ENCODE results near the gene ZNF124. TPM values are rescaled to one million over a fixed set of nuclear protein-coding genes. Genes with fewer than 3 reads are reported as not detected.
"Not testable (repeated sequence)": the region's sequence is repeated elsewhere in the genome, so short reads cannot be mapped to it uniquely, and the experiment has no call there.

Gene ZNF124
- 100 to 1,000 TPM in 3 of 4 donors, 10 to 100 TPM in 1; 64.8 to 184 (median 143) TPM for total RNA-seq

- H3K27me3 ChIP-seq; DNase-seq; H3K36me3 ChIP-seq; H3K27ac ChIP-seq; H3K9me3 ChIP-seq; H3K4me1 ChIP-seq; intact Hi-C loops (cut with DNase I; ENCODE audit: low total_unique reads); H3K4me3 ChIP-seq: not testable (repeated sequence)
Measured at GRCh38 chr1:247171875-247172563, at the start of gene ZNF124. ZNF124 (minus strand) TSS chr1:247172020; CDS start chr1:247171877, 143 bp downstream.

DNA sequence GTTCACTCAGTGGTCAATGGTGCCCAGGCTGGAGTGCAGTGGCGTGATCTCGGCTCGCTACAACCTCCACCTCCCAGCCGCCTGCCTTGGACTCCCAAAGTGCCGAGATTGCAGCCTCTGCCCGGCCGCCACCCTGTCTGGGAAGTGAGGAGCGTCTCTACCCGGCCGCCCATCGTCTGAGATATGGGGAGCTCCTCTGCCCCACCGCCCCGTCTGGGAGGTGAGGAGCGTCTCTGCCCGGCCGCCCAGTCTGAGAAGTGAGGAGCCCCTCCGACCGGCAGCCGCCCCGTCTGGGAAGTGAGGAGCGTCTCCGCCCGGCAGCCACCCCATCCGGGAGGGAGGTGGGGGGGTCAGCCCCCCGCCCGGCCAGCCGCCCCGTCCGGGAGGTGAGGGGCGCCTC, 48.5 kb upstream of the ZNF124 start:
- intact Hi-C loops (cut with DNase I; ENCODE audit: low total_unique reads); H3K36me3 ChIP-seq; H3K27me3 ChIP-seq; DNase-seq; H3K27ac ChIP-seq; H3K4me3 ChIP-seq; H3K4me1 ChIP-seq; H3K9me3 ChIP-seq: not testable (repeated sequence)

DNA sequence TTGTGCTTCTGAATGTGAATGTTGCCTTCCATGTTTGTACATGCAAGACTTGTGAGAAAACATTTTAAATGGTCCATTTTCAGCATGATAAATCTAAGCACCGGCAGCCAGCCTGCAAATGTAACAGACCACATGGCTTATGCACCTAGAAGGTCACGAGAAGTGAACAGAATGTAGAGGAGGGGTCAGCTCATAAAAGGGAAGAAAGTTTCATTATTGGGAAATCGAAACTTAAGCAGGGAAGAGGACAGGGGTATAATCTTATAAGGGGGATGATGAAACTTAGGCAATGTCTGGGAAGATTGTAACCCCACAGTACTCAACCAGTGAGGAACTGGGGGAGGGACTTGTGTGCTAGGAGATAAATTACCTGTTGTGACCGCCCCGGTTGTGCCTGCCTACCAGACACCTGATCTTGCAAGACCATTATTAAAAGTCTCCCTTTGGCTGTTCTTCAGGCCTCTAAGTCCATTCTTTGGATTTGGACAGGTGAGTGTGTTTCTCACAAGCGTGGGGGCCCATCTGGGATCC, 46.4 kb upstream of the ZNF124 start:
- no peak for DNase-seq
- intact Hi-C loops (cut with DNase I; ENCODE audit: low total_unique reads): no loop called here
- no peak for TF ChIP-seq POLR2A (IDR thresholded peaks at IDR 0.05)
- TF ChIP-seq, protein P1, sequence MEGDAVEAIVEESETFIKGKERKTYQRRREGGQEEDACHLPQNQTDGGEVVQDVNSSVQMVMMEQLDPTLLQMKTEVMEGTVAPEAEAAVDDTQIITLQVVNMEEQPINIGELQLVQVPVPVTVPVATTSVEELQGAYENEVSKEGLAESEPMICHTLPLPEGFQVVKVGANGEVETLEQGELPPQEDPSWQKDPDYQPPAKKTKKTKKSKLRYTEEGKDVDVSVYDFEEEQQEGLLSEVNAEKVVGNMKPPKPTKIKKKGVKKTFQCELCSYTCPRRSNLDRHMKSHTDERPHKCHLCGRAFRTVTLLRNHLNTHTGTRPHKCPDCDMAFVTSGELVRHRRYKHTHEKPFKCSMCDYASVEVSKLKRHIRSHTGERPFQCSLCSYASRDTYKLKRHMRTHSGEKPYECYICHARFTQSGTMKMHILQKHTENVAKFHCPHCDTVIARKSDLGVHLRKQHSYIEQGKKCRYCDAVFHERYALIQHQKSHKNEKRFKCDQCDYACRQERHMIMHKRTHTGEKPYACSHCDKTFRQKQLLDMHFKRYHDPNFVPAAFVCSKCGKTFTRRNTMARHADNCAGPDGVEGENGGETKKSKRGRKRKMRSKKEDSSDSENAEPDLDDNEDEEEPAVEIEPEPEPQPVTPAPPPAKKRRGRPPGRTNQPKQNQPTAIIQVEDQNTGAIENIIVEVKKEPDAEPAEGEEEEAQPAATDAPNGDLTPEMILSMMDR (IDR thresholded peaks at IDR 0.05): no peak
- Histone ChIP-seq H3K4me1 (no peaks in the 10 kb centered on the region), H3K4me3 (no peak overlapping the region), H3K27me3 (no peaks in the 10 kb centered on the region), H3K27ac (no peak overlapping the region), H3K36me3 (no peaks in the 10 kb centered on the region), H3K9me3 (no peaks in the 10 kb centered on the region)

GRCh38 chr1:247216261-247216660, 44.4 kb upstream of the ZNF124 start:
- no peak for DNase-seq
- intact Hi-C loops (cut with DNase I; ENCODE audit: low total_unique reads): no loop called here

DNA sequence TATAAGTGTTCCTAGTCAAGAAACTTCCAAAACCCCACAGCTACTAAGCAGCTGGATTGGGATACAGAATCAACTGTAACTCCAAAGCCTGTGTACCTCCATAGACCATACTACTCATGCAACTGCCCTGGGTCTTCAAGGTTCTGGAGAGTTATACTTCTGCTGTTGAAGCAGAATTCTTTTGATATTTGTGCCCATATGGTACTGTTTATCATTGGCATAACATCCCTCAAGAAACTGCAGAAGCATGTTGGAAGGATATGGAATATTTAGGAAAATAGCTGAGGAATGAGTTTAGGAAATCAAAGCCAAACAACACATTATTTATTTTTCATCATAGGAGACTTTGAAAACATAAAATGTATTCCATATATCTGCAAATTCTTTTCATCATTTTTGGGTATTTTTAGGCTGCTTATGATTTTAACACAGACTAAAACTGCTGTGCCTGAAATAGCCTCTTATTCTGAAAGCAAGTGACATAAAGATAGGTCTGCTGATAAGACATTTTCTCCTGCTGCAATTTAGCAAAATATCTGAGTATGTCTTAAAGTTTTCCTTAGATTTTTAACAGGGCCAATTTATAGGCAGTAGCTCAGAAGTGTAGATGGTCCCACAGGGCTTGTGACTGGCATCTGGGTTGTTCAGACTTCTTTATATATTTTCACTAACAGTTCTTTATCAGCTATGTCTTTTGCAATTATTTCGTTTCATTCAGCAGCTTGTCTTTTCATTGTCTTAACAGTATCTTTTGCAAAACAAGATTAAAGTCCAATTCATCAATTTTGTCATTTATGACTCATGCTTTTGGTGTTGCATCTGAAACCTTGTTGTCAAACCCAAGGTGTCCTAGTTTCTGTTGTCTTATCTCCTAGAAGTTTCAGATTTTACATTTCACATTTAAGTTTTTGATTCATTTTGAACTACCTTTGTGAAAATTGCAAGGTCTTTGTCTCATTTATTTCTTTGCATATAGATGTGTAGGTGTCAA, 41.1 kb upstream of the ZNF124 start:
- H3K4me1 ChIP-seq: peaks cover 0 to 4% of the 10 kb centered on the region in 2 donors
- no peak for TF ChIP-seq POLR2A (IDR thresholded peaks at IDR 0.05)
- TF ChIP-seq, protein P1 (IDR thresholded peaks at IDR 0.05): no peak
- H3K4me3 ChIP-seq: no peak overlapping the region
- no peak overlapping the region for H3K27ac ChIP-seq
- intact Hi-C loops (cut with DNase I; ENCODE audit: low total_unique reads): no loop called here
- DNase-seq: no peak
- no peaks in the 10 kb centered on the region for H3K36me3 ChIP-seq
- no peaks in the 10 kb centered on the region for H3K9me3 ChIP-seq
- no peaks in the 10 kb centered on the region for H3K27me3 ChIP-seq

More at GRCh38 chr1:247216261-247216660, 44.4 kb upstream of the ZNF124 start:
- Histone ChIP-seq H3K4me3 (no peak overlapping the region), H3K27ac (no peak overlapping the region), H3K27me3 (no peaks in the 10 kb centered on the region), H3K36me3 (no peaks in the 10 kb centered on the region), H3K9me3 (no peaks in the 10 kb centered on the region), H3K4me1 (peaks cover 0 to under 1% of the 10 kb centered on the region in 2 donors)
- TF ChIP-seq POLR2A (IDR thresholded peaks at IDR 0.05): no peak
- TF ChIP-seq, protein P1 (IDR thresholded peaks at IDR 0.05): no peak

Measured in uterus (tissue), 4 donors.